BJ (cell line): Measurements from ENCODE around the gene TBKBP1. TPM values are rescaled to one million over a fixed set of nuclear protein-coding genes. Genes with fewer than 3 reads are reported as not detected.

Experiments
- CTCF ChIA-PET: fragments of 350-600 bp; formaldehyde crosslinking; extraction: SDS; loops from one replicate; lab custom pipeline; 2021; ENCODE audit warnings: antibody characterized with exemption, inconsistent platforms; lab: Yijun Ruan, JAX
- POLR2A ChIA-PET: fragments of 300-600 bp; sonication (Branson Sonifier 250); formaldehyde crosslinking; extraction: SDS; loops from one replicate; lab custom pipeline; 2021; ENCODE audit warnings: antibody characterized with exemption; lab: Charles Lee
- DNase-seq: peaks from one replicate; pipeline ENCODE4 v3.0.0-alpha.2; 2011; ENCODE audit warnings: low read depth
- H3K27me3 ChIP-seq: 2 replicates; pipeline ENCODE4 v1.6.0; 2011; ENCODE audit warnings: low read length; ENCODE audit not compliant: control insufficient read depth, insufficient read depth
- H3K36me3 ChIP-seq: 2 replicates; pipeline ENCODE4 v1.5.1; 2011; ENCODE audit warnings: low read length; ENCODE audit not compliant: control insufficient read depth, insufficient read depth
- H3K4me3 ChIP-seq: 2 replicates; pipeline ENCODE4 v1.5.1; 2011; ENCODE audit warnings: low read depth, mild to moderate bottlenecking, control low read depth, low read length
- CTCF ChIP-seq: IDR thresholded peaks from 2 replicates; pipeline ENCODE4 v1.5.1; 2011; ENCODE audit warnings: low read depth, mild to moderate bottlenecking, control low read depth, inconsistent platforms, low read length, moderate library complexity; ENCODE audit not compliant: insufficient read depth
- polyA plus RNA-seq: library from polyadenylated mRNA; depleted of rRNA; stranded (reverse); fragments of >200 nt; gene quantifications from 2 replicates; pipeline ENCODE4 v1.2.3, GENCODE V29; 2011

The TBKBP1 gene
- polyA plus RNA-seq, 1 experiment = 7.3 TPM

- no peak overlapping the region for H3K4me3 ChIP-seq
- H3K36me3 ChIP-seq = peaks cover 37% of the 10 kb centered on the region
- TF ChIP-seq CTCF = no peak
- ChIA-PET POLR2A (no interaction called here), CTCF (no interaction called here)
- H3K27me3 ChIP-seq = no peaks in the 10 kb centered on the region
- DNase-seq = no peak
Observed at GRCh38 chr17:47670064-47670463, 23.9 kb upstream of the TBKBP1 start.

DNA sequence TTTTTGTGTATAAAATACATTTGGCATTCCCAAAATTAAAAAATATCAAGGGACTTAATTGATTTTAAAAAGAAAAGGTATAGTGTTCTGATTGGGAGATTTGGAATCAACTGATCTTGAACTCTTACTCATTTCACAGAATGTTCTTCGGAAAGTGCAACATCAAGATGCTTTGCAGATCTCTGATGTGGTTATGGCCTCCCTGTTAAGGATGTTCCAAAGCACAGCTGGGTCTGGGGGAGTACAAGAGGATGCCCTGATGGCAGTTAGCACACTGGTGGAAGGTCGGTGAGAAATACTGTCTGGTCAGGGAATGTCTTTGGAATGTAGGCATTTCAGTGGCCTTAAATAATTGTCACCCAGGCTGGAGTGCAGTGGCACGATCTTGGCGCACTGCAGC, 19.5 kb upstream of the TBKBP1 start:
- no peak overlapping the region for H3K4me3 ChIP-seq
- peaks cover 35% of the 10 kb centered on the region for H3K36me3 ChIP-seq
- ChIA-PET POLR2A (no interaction called here), CTCF (interaction anchor here (1.4 to 2.0 kb wide), 2 partner anchors 9 to 11 kb away, joined by 5 to 7 read pairs; no protein-coding TSS in a partner anchor)
- no peak for TF ChIP-seq CTCF
- H3K27me3 ChIP-seq = no peaks in the 10 kb centered on the region
- DNase-seq = no peak

GRCh38 chr17:47675380-47676198, 18.4 kb upstream of the TBKBP1 start:
- no peak for TF ChIP-seq CTCF
- CTCF ChIA-PET = interaction anchor here (0.8 to 4.1 kb wide), 3 partner anchors 10 to 21 kb away, joined by 3 to 34 read pairs (median 5); no protein-coding TSS in a partner anchor
- Histone ChIP-seq H3K4me3 (no peak overlapping the region), H3K36me3 (peaks cover 34% of the 10 kb centered on the region), H3K27me3 (no peaks in the 10 kb centered on the region)
- POLR2A ChIA-PET = no interaction called here
- DNase-seq = no peak

- ChIA-PET POLR2A (no interaction called here), CTCF (interaction anchor here (0.8 to 4.1 kb wide), 4 partner anchors 10 to 22 kb away, joined by 3 to 34 read pairs (median 4); no protein-coding TSS in a partner anchor)
- TF ChIP-seq CTCF = no peak
- H3K27me3 ChIP-seq = no peaks in the 10 kb centered on the region
- no peak overlapping the region for H3K4me3 ChIP-seq
- H3K36me3 ChIP-seq = peaks cover 33% of the 10 kb centered on the region
- no peak for DNase-seq
Observed at GRCh38 chr17:47676199-47676472, 17.8 kb upstream of the TBKBP1 start.

GRCh38 chr17:47676510-47677165, 17.3 kb upstream of the TBKBP1 start:
- DNase-seq = no peak
- ChIA-PET POLR2A (no interaction called here), CTCF (interaction anchor here (0.8 to 4.1 kb wide), 5 partner anchors 9 to 22 kb away, joined by 3 to 34 read pairs (median 3); no protein-coding TSS in a partner anchor)
- H3K4me3 ChIP-seq = no peak overlapping the region
- H3K27me3 ChIP-seq = no peaks in the 10 kb centered on the region
- no peak for TF ChIP-seq CTCF
- H3K36me3 ChIP-seq = peaks cover 32% of the 10 kb centered on the region
